ENCODE data around the gene TNPO3. TPM values are rescaled to one million over a fixed set of nuclear protein-coding genes. Genes with fewer than 3 reads are reported as not detected.

The TNPO3 gene
- total and polyA plus RNA-seq, 2 donors from 2014 or later = 20.1 to 35.7 TPM

GRCh38 chr7:128940494-128941322 lies 114.2 kb downstream of the TNPO3 start:
- intact Hi-C loops (cut with DNase I) = no loop called here
- H3K4me1 ChIP-seq (ENCODE audit: control insufficient read depth in 2 of 3, insufficient read depth in 2 of 3, low read depth in 1 of 3, low read length in 3 of 3) = peaks cover 0 to 13% (median 9%) of the 10 kb centered on the region in 3 donors
- no peak for FAIRE-seq
- DNase-seq = peak in 1 of 5 donors; percentile 88
- no peak for TF ChIP-seq CTCF (IDR thresholded peaks at IDR 0.05; ENCODE audit: borderline replicate concordance, extremely low read depth, insufficient read depth)
- peak overlapping the region in 1 of 2 donors; percentile 20 for H3K27ac ChIP-seq (ENCODE audit: low read depth in 2 of 2, low read length in 2 of 2)
- H3K9me3 ChIP-seq (ENCODE audit: control insufficient read depth in 2 of 3, insufficient read depth in 1 of 3, low read length in 3 of 3) = no peaks in the 10 kb centered on the region
- no peak overlapping the region for H3K9ac ChIP-seq (ENCODE audit: low read length in 3 of 3)
- H3K27me3 ChIP-seq (ENCODE audit: control insufficient read depth, insufficient read depth, low read length) = peaks cover 2% of the 10 kb centered on the region
- no peaks in the 10 kb centered on the region for H3K36me3 ChIP-seq (ENCODE audit: control insufficient read depth in 2 of 3, insufficient read depth in 3 of 3, low read length in 3 of 3)
- H3K4me3 ChIP-seq (ENCODE audit: low read length in 3 of 3) = peak overlapping the region in 1 of 3 donors; percentile 3

- no peak overlapping the region for H3K4me3 ChIP-seq (ENCODE audit: low read length in 3 of 3)
- no peak for DNase-seq
- peaks cover 2% of the 10 kb centered on the region for H3K27me3 ChIP-seq (ENCODE audit: control insufficient read depth, insufficient read depth, low read length)
These were observed 115.0 kb downstream of the TNPO3 start for GRCh38 chr7:128939861-128940410.

GRCh38 chr7:128939075-128939860 lies 115.6 kb downstream of the TNPO3 start:
- intact Hi-C loops (cut with DNase I) = no loop called here
- Histone ChIP-seq H3K27me3 (ENCODE audit: control insufficient read depth, insufficient read depth, low read length) (peaks cover 2% of the 10 kb centered on the region), H3K27ac (ENCODE audit: low read depth in 2 of 2, low read length in 2 of 2) (no peak overlapping the region), H3K9ac (ENCODE audit: low read length in 3 of 3) (no peak overlapping the region), H3K4me3 (ENCODE audit: low read length in 3 of 3) (no peak overlapping the region), H3K9me3 (ENCODE audit: control insufficient read depth in 2 of 3, insufficient read depth in 1 of 3, low read length in 3 of 3) (no peaks in the 10 kb centered on the region), H3K36me3 (ENCODE audit: control insufficient read depth in 2 of 3, insufficient read depth in 3 of 3, low read length in 3 of 3) (no peaks in the 10 kb centered on the region), H3K4me1 (ENCODE audit: control insufficient read depth in 2 of 3, insufficient read depth in 2 of 3, low read depth in 1 of 3, low read length in 3 of 3) (peaks cover 0 to 13% (median 9%) of the 10 kb centered on the region in 3 donors)
- FAIRE-seq (no peak), DNase-seq (no peak)
- no peak for TF ChIP-seq CTCF (IDR thresholded peaks at IDR 0.05; ENCODE audit: borderline replicate concordance, extremely low read depth, insufficient read depth)

More at GRCh38 chr7:128939861-128940410, 115.0 kb downstream of the TNPO3 start:
- Histone ChIP-seq H3K9ac (ENCODE audit: low read length in 3 of 3) (no peak overlapping the region), H3K9me3 (ENCODE audit: control insufficient read depth in 2 of 3, insufficient read depth in 1 of 3, low read length in 3 of 3) (no peaks in the 10 kb centered on the region), H3K4me1 (ENCODE audit: control insufficient read depth in 2 of 3, insufficient read depth in 2 of 3, low read depth in 1 of 3, low read length in 3 of 3) (peaks cover 0 to 13% (median 9%) of the 10 kb centered on the region in 3 donors), H3K27ac (ENCODE audit: low read depth in 2 of 2, low read length in 2 of 2) (peak overlapping the region in 1 of 2 donors; percentile 20), H3K36me3 (ENCODE audit: control insufficient read depth in 2 of 3, insufficient read depth in 3 of 3, low read length in 3 of 3) (no peaks in the 10 kb centered on the region)
- TF ChIP-seq CTCF (IDR thresholded peaks at IDR 0.05; ENCODE audit: borderline replicate concordance, extremely low read depth, insufficient read depth) = no peak
- FAIRE-seq = no peak
- intact Hi-C loops (cut with DNase I) = no loop called here
